Activated T-cell treated with anti-CD3 and anti-CD28 coated beads, Interleukin-2, amount 50 U/mL, for 4 hours (primary cell): ENCODE data around the gene NUCB1. TPM values are rescaled to one million over a fixed set of nuclear protein-coding genes. Genes with fewer than 3 reads are reported as not detected.
A peak's percentile ranks its signal among the peaks of the same experiment; 100 is the strongest.
"Not testable (repeated sequence)": the region's sequence is repeated elsewhere in the genome, so short reads cannot be mapped to it uniquely, and the experiment has no call there.

Experiments
- ATAC-seq, 2 donors: fragments of 200-7000 bp; cut with Tn5 transposase; one replicate each; pipeline ENCODE4 v1.10.0; 2021
- DNase-seq: peaks from one replicate; pipeline ENCODE4 v3.0.0-alpha.2; 2020
- H3K27me3 Mint-ChIP-seq: one replicate; pipeline ENCODE4 v1.8.0; 2021; ENCODE audit warnings: low read depth, mixed read lengths
- H3K36me3 Mint-ChIP-seq: one replicate; pipeline ENCODE4 v1.8.0; 2022; ENCODE audit warnings: mixed read lengths; ENCODE audit not compliant: insufficient read depth
- H3K4me1 Mint-ChIP-seq: one replicate; pipeline ENCODE4 v1.8.0; 2021; ENCODE audit warnings: low read depth, mixed read lengths
- H3K4me3 Mint-ChIP-seq: one replicate; pipeline ENCODE4 v1.8.0; 2021; ENCODE audit warnings: mild to moderate bottlenecking, moderate library complexity, mixed read lengths
- H3K9me3 Mint-ChIP-seq: one replicate; pipeline ENCODE4 v1.8.0; 2021; ENCODE audit warnings: mixed read lengths
- total RNA-seq, 3 donors: library from RNA; stranded (reverse); gene quantifications; one replicate each; pipeline ENCODE4 v1.2.1, GENCODE V29; 2021

The NUCB1 gene
- total RNA-seq, 3 donors from 2014 or later: 88.5 to 90.0 (median 89.3) TPM

- peaks cover 9% of the 10 kb centered on the region for H3K36me3 Mint-ChIP-seq
- ATAC-seq (peak; percentile 73 to 82), DNase-seq (no peak)
- H3K4me3 Mint-ChIP-seq: no peak overlapping the region
- no peaks in the 10 kb centered on the region for H3K9me3 Mint-ChIP-seq
- H3K27me3 Mint-ChIP-seq: no peaks in the 10 kb centered on the region
- H3K4me1 Mint-ChIP-seq: peaks cover 9% of the 10 kb centered on the region
These were observed 18.1 kb upstream of the NUCB1 start for GRCh38 chr19:48881741-48882657.

GRCh38 chr19:48883726-48884125 lies 16.4 kb upstream of the NUCB1 start:
- Mint-ChIP-seq H3K36me3 (peaks cover under 1% of the 10 kb centered on the region), H3K9me3 (no peaks in the 10 kb centered on the region), H3K27me3 (no peaks in the 10 kb centered on the region), H3K4me3 (no peak overlapping the region), H3K4me1 (peaks cover under 1% of the 10 kb centered on the region)
- DNase-seq: no peak
- ATAC-seq: no peak

GRCh38 chr19:48887861-48888612 lies 12.1 kb upstream of the NUCB1 start:
- no peaks in the 10 kb centered on the region for H3K9me3 Mint-ChIP-seq
- H3K27me3 Mint-ChIP-seq: peaks cover 21% of the 10 kb centered on the region
- no peak for DNase-seq
- ATAC-seq: no peak
- no peaks in the 10 kb centered on the region for H3K4me1 Mint-ChIP-seq
- H3K36me3 Mint-ChIP-seq: no peaks in the 10 kb centered on the region
- H3K4me3 Mint-ChIP-seq: no peak overlapping the region

- not testable (repeated sequence) for H3K4me1 Mint-ChIP-seq, H3K36me3 Mint-ChIP-seq, H3K9me3 Mint-ChIP-seq, H3K4me3 Mint-ChIP-seq, ATAC-seq, DNase-seq
- peaks cover 33% of the 10 kb centered on the region for H3K27me3 Mint-ChIP-seq
These were observed 10.6 kb upstream of the NUCB1 start for GRCh38 chr19:48889496-48889895.

GRCh38 chr19:48890551-48890950 lies 9.6 kb upstream of the NUCB1 start:
- ATAC-seq (no peak), DNase-seq (no peak)
- Mint-ChIP-seq H3K4me1 (peaks cover 4% of the 10 kb centered on the region), H3K9me3 (no peaks in the 10 kb centered on the region), H3K36me3 (no peaks in the 10 kb centered on the region), H3K27me3 (peaks cover 41% of the 10 kb centered on the region), H3K4me3 (no peak overlapping the region)

- Mint-ChIP-seq H3K36me3 (peaks cover 1% of the 10 kb centered on the region), H3K9me3 (no peaks in the 10 kb centered on the region), H3K27me3 (peaks cover 44% of the 10 kb centered on the region), H3K4me1 (peaks cover 14% of the 10 kb centered on the region), H3K4me3 (no peak overlapping the region)
- ATAC-seq: no peak
- DNase-seq: no peak
These were observed 4.9 kb upstream of the NUCB1 start for GRCh38 chr19:48895226-48895625.

- peaks cover 37% of the 10 kb centered on the region for H3K27me3 Mint-ChIP-seq
- ATAC-seq (peak; percentile 6 to 20), DNase-seq (peak; percentile 32)
- peak overlapping the region; percentile 58 for H3K4me3 Mint-ChIP-seq
- H3K9me3 Mint-ChIP-seq: no peaks in the 10 kb centered on the region
- H3K36me3 Mint-ChIP-seq: peaks cover 2% of the 10 kb centered on the region
- peaks cover 20% of the 10 kb centered on the region for H3K4me1 Mint-ChIP-seq
These were observed 3.9 kb upstream of the NUCB1 start for GRCh38 chr19:48896191-48896720.

- no peaks in the 10 kb centered on the region for H3K9me3 Mint-ChIP-seq
- H3K36me3 Mint-ChIP-seq: peaks cover 2% of the 10 kb centered on the region
- DNase-seq (no peak), ATAC-seq (no peak)
- no peak overlapping the region for H3K4me3 Mint-ChIP-seq
- H3K27me3 Mint-ChIP-seq: peaks cover 28% of the 10 kb centered on the region
- H3K4me1 Mint-ChIP-seq: peaks cover 23% of the 10 kb centered on the region
These were observed 2.9 kb upstream of the NUCB1 start for GRCh38 chr19:48897181-48897580.

- H3K36me3 Mint-ChIP-seq, H3K9me3 Mint-ChIP-seq, DNase-seq, ATAC-seq: not testable (repeated sequence)
- H3K27me3 Mint-ChIP-seq: peaks cover 13% of the 10 kb centered on the region
- peaks cover 27% of the 10 kb centered on the region for H3K4me1 Mint-ChIP-seq
- peak overlapping the region; percentile 57 for H3K4me3 Mint-ChIP-seq
These were observed 744 bp upstream of the NUCB1 start for GRCh38 chr19:48899386-48899749.

GRCh38 chr19:48900477-48901406 lies 630 bp downstream of the NUCB1 start:
- DNase-seq (no peak), ATAC-seq (peak; percentile 5 to 19)
- peaks cover 3% of the 10 kb centered on the region for H3K27me3 Mint-ChIP-seq
- H3K36me3 Mint-ChIP-seq: peaks cover 12% of the 10 kb centered on the region
- H3K9me3 Mint-ChIP-seq: no peaks in the 10 kb centered on the region
- H3K4me1 Mint-ChIP-seq: peaks cover 23% of the 10 kb centered on the region
- peak overlapping the region; percentile 98 for H3K4me3 Mint-ChIP-seq

GRCh38 chr19:48902291-48902690 lies 2.2 kb downstream of the NUCB1 start:
- not testable (repeated sequence) for ATAC-seq, DNase-seq, H3K27me3 Mint-ChIP-seq, H3K9me3 Mint-ChIP-seq
- Mint-ChIP-seq H3K4me1 (peaks cover 19% of the 10 kb centered on the region), H3K36me3 (peaks cover 14% of the 10 kb centered on the region), H3K4me3 (peak overlapping the region; percentile 1)

- Mint-ChIP-seq H3K36me3 (peaks cover 17% of the 10 kb centered on the region), H3K4me1 (peaks cover 19% of the 10 kb centered on the region)
- not testable (repeated sequence) for H3K9me3 Mint-ChIP-seq, DNase-seq, H3K4me3 Mint-ChIP-seq, ATAC-seq, H3K27me3 Mint-ChIP-seq
These were observed 3.7 kb downstream of the NUCB1 start for GRCh38 chr19:48903788-48904187.

- no peak overlapping the region for H3K4me3 Mint-ChIP-seq
- peaks cover 12% of the 10 kb centered on the region for H3K4me1 Mint-ChIP-seq
- no peaks in the 10 kb centered on the region for H3K27me3 Mint-ChIP-seq
- no peak for DNase-seq
- H3K9me3 Mint-ChIP-seq: no peaks in the 10 kb centered on the region
- ATAC-seq: no peak
- peaks cover 15% of the 10 kb centered on the region for H3K36me3 Mint-ChIP-seq
These were observed 5.6 kb downstream of the NUCB1 start for GRCh38 chr19:48905664-48906063.

GRCh38 chr19:48906324-48906723 lies 6.2 kb downstream of the NUCB1 start:
- no peak for DNase-seq
- Mint-ChIP-seq H3K4me3 (no peak overlapping the region), H3K36me3 (peaks cover 15% of the 10 kb centered on the region), H3K4me1 (peaks cover 7% of the 10 kb centered on the region), H3K27me3 (no peaks in the 10 kb centered on the region), H3K9me3 (no peaks in the 10 kb centered on the region)
- ATAC-seq: no peak
